BJ (cell line): ENCODE data around the gene RAD51B. TPM values are rescaled to one million over a fixed set of nuclear protein-coding genes. Genes with fewer than 3 reads are reported as not detected.

Experiments used
- CTCF ChIA-PET: fragments of 350-600 bp; formaldehyde crosslinking; extraction: SDS; loops from one replicate; lab custom pipeline; 2021; ENCODE audit warnings: antibody characterized with exemption, inconsistent platforms; lab: Yijun Ruan, JAX
- POLR2A ChIA-PET: fragments of 300-600 bp; sonication (Branson Sonifier 250); formaldehyde crosslinking; extraction: SDS; loops from one replicate; lab custom pipeline; 2021; ENCODE audit warnings: antibody characterized with exemption; lab: Charles Lee
- DNase-seq: peaks from one replicate; pipeline ENCODE4 v3.0.0-alpha.2; 2011; ENCODE audit warnings: low read depth
- H3K27me3 ChIP-seq: 2 replicates; pipeline ENCODE4 v1.6.0; 2011; ENCODE audit warnings: low read length; ENCODE audit not compliant: control insufficient read depth, insufficient read depth
- H3K36me3 ChIP-seq: 2 replicates; pipeline ENCODE4 v1.5.1; 2011; ENCODE audit warnings: low read length; ENCODE audit not compliant: control insufficient read depth, insufficient read depth
- H3K4me3 ChIP-seq: 2 replicates; pipeline ENCODE4 v1.5.1; 2011; ENCODE audit warnings: low read depth, mild to moderate bottlenecking, control low read depth, low read length
- CTCF ChIP-seq: IDR thresholded peaks from 2 replicates; pipeline ENCODE4 v1.5.1; 2011; ENCODE audit warnings: low read depth, mild to moderate bottlenecking, control low read depth, inconsistent platforms, low read length, moderate library complexity; ENCODE audit not compliant: insufficient read depth
- polyA plus RNA-seq: library from polyadenylated mRNA; depleted of rRNA; stranded (reverse); fragments of >200 nt; gene quantifications from 2 replicates; pipeline ENCODE4 v1.2.3, GENCODE V29; 2011

Gene RAD51B
- polyA plus RNA-seq, 1 experiment: 5.6 TPM

DNA sequence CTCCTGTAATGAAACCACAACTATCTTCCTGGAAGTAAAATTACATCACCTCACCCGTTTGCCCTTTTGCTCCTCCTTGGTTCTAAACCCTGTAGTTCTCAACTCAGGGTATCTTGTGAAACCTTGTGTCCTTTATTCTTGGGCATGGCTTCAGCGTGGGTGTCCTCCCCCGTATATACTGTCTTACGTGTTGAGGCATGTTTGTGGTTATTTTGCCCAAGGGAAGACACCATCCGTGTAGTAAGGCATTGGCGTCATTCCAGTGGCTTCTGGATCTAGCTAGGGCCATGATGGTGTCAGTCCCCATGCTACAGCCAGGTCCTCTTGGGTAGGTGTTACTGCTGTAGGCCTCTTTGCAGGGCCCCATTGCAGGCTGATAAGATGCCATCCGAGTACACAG is 857.9 kb downstream of the RAD51B start:
- CTCF ChIA-PET: interaction anchor here (1.4 kb wide), 1 partner anchor 12 kb away, joined by 4 read pairs; no protein-coding TSS in a partner anchor
- H3K27me3 ChIP-seq: no peaks in the 10 kb centered on the region
- TF ChIP-seq CTCF: no peak
- H3K4me3 ChIP-seq: no peak overlapping the region
- POLR2A ChIA-PET: no interaction called here
- H3K36me3 ChIP-seq: no peaks in the 10 kb centered on the region
- DNase-seq: no peak

GRCh38 chr14:68677901-68678300 is 858.3 kb downstream of the RAD51B start:
- Histone ChIP-seq H3K27me3 (no peaks in the 10 kb centered on the region), H3K36me3 (no peaks in the 10 kb centered on the region), H3K4me3 (no peak overlapping the region)
- no peak for TF ChIP-seq CTCF
- ChIA-PET POLR2A (no interaction called here), CTCF (interaction anchor here (1.4 kb wide), 1 partner anchor 12 kb away, joined by 4 read pairs; no protein-coding TSS in a partner anchor)
- DNase-seq: no peak

- no peaks in the 10 kb centered on the region for H3K27me3 ChIP-seq
- no peak for DNase-seq
- POLR2A ChIA-PET: no interaction called here
- H3K36me3 ChIP-seq: no peaks in the 10 kb centered on the region
- H3K4me3 ChIP-seq: no peak overlapping the region
- TF ChIP-seq CTCF: no peak
- CTCF ChIA-PET: interaction anchor here (1.4 kb wide), 1 partner anchor 13 kb away, joined by 4 read pairs; no protein-coding TSS in a partner anchor
Observed at GRCh38 chr14:68678471-68678870, 858.9 kb downstream of the RAD51B start.

DNA sequence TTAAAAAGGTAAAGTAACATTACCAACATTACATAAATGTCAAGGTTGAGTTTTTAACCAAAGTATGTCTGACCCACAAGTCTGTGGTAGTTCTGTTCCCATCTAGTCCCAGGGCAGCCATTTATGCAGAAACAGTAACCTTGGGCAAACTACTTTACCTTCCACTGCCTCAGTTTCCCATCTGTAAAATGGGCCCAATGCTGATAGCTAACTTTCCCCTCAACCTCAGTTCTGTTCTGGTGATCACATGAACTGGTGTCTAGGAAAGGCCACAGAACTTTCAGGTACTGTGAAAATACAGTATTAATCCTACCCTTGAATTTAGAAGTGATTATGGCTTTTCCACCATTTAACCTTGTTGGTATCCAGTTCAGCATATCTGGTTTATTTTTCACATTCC is 859.7 kb downstream of the RAD51B start:
- TF ChIP-seq CTCF: no peak
- POLR2A ChIA-PET: no interaction called here
- Histone ChIP-seq H3K36me3 (no peaks in the 10 kb centered on the region), H3K27me3 (no peaks in the 10 kb centered on the region), H3K4me3 (no peak overlapping the region)
- CTCF ChIA-PET: no interaction called here
- DNase-seq: no peak

- no peak overlapping the region for H3K4me3 ChIP-seq
- DNase-seq: no peak
- CTCF ChIA-PET: interaction anchor here (0.6 to 1.7 kb wide), 6 partner anchors 12 to 133 kb away, joined by 3 to 4 read pairs (median 4); no protein-coding TSS in a partner anchor
- no peak for TF ChIP-seq CTCF
- no peaks in the 10 kb centered on the region for H3K36me3 ChIP-seq
- POLR2A ChIA-PET: interaction anchor here (1.1 kb wide), 1 partner anchor 108 kb away, joined by 3 read pairs; no protein-coding TSS in a partner anchor
- no peaks in the 10 kb centered on the region for H3K27me3 ChIP-seq
Observed at GRCh38 chr14:68679746-68680467, 860.3 kb downstream of the RAD51B start.
